Prostate gland (tissue), 2 donors: ENCODE measurements around the gene FGD5. TPM values are rescaled to one million over a fixed set of nuclear protein-coding genes. Genes with fewer than 3 reads are reported as not detected.

Experiments used
- DNase-seq: peaks from one replicate; pipeline ENCODE4 v3.0.0-alpha.2; 2019; ENCODE audit warnings: low spot score
- H3K27ac ChIP-seq, 2 donors: fragments of 200-600 bp; sonication (generic); 2 replicates each; pipeline ENCODE4 v1.5.1; 2017 to 2019
- H3K27me3 ChIP-seq: fragments of 200-600 bp; sonication (generic); replicated peaks from 2 replicates; pipeline ENCODE4 v1.5.1; 2019; ENCODE audit not compliant: insufficient read depth
- H3K36me3 ChIP-seq, 2 donors: fragments of 200-600 bp; sonication (generic); 1 replicate in 1 of 2; 2 replicates in 1 of 2; pipeline versions ENCODE4 v1.5.1 to v1.8.1; 2017 to 2019
- H3K4me1 ChIP-seq: fragments of 200-600 bp; sonication (generic); replicated peaks from 2 replicates; pipeline ENCODE4 v1.5.1; 2019
- H3K4me3 ChIP-seq, 2 donors: fragments of 200-600 bp; sonication (generic); 2 replicates each; pipeline ENCODE4 v1.5.1; 2017 to 2019
- H3K9me3 ChIP-seq: fragments of 200-600 bp; sonication (generic); 2 replicates; pipeline ENCODE4 v1.5.1; 2017
- CTCF ChIP-seq, 4 experiments: fragments of 200-600 bp in 2 of 4; fragments of 450-650 bp in 2 of 4; sonication (generic) in 2 of 4; IDR thresholded peaks; 1 replicate in 3 of 4; 2 replicates in 1 of 4; pipeline ENCODE4 v1.5.1; 2016 to 2019; ENCODE audit warnings: antibody characterized with exemption in 4 of 4, mild to moderate bottlenecking in 2 of 4, moderate library complexity in 2 of 4
- POLR2A ChIP-seq: fragments of 450-650 bp; IDR thresholded peaks from one replicate; pipeline ENCODE4 v1.6.1; 2016; ENCODE audit warnings: antibody characterized with exemption, mild to moderate bottlenecking
- POLR2AphosphoS5 ChIP-seq: sonication (generic); formaldehyde crosslinking; IDR thresholded peaks from one replicate; pipeline ENCODE4 v1.6.1; 2017; ENCODE audit warnings: antibody characterized with exemption
- WGBS: methylation state at CpG from one replicate; pipeline ENCODE4 v1.1.5; 2018; 5-methylcytosine and 5-hydroxymethylcytosine counted together
- intact Hi-C: fragments of 100-400 bp; cut with DNase I; formaldehyde crosslinking; loops from one replicate; pipeline ENCODE4 v1.14.2; 2022
- total RNA-seq, 2 donors: library from RNA; depleted of rRNA; stranded (reverse); fragments of >200 nt; gene quantifications; one replicate each; pipeline ENCODE4 v1.1.0, GENCODE V29; 2016

Gene FGD5
- total RNA-seq, 2 donors from 2014 or later, result 4.5 to 15.8 TPM

GRCh38 chr3:14879211-14879874 lies 60.6 kb downstream of the FGD5 start:
- 40% methylated on average over 12 of the region's 12 CpGs for WGBS
- Histone ChIP-seq H3K27me3 (no peaks in the 10 kb centered on the region), H3K27ac (no peak overlapping the region), H3K4me1 (no peaks in the 10 kb centered on the region), H3K4me3 (no peak overlapping the region), H3K36me3 (no peaks in the 10 kb centered on the region), H3K9me3 (no peaks in the 10 kb centered on the region)
- intact Hi-C loops, result no loop called here
- no peak for DNase-seq
- TF ChIP-seq POLR2AphosphoS5 (no peak), POLR2A (no peak), CTCF (IDR thresholded peaks at IDR 0.05) (no peak)

GRCh38 chr3:14880447-14881106 lies 61.8 kb downstream of the FGD5 start:
- no peak for DNase-seq
- intact Hi-C loops, result no loop called here
- no peak overlapping the region for H3K4me3 ChIP-seq
- H3K27me3 ChIP-seq, result no peaks in the 10 kb centered on the region
- H3K9me3 ChIP-seq, result no peaks in the 10 kb centered on the region
- H3K27ac ChIP-seq, result no peak overlapping the region
- TF ChIP-seq CTCF (IDR thresholded peaks at IDR 0.05), result no peak
- no peak for TF ChIP-seq POLR2A
- TF ChIP-seq POLR2AphosphoS5, result no peak
- H3K4me1 ChIP-seq, result no peaks in the 10 kb centered on the region
- WGBS, result 88% methylated on average over 10 of the region's 10 CpGs
- no peaks in the 10 kb centered on the region for H3K36me3 ChIP-seq

- no peak for DNase-seq
- intact Hi-C loops, result no loop called here
- Histone ChIP-seq H3K4me1 (no peaks in the 10 kb centered on the region), H3K36me3 (no peaks in the 10 kb centered on the region), H3K9me3 (no peaks in the 10 kb centered on the region), H3K4me3 (no peak overlapping the region), H3K27me3 (no peaks in the 10 kb centered on the region), H3K27ac (no peak overlapping the region)
- WGBS, result 96% methylated on average over 5 of the region's 5 CpGs
- no peak for TF ChIP-seq POLR2A
- no peak for TF ChIP-seq CTCF (IDR thresholded peaks at IDR 0.05)
- TF ChIP-seq POLR2AphosphoS5, result no peak
These were observed 64.5 kb downstream of the FGD5 start for GRCh38 chr3:14883226-14883625.

- Histone ChIP-seq H3K4me3 (no peak overlapping the region), H3K27ac (no peak overlapping the region), H3K36me3 (no peaks in the 10 kb centered on the region), H3K27me3 (no peaks in the 10 kb centered on the region), H3K9me3 (no peaks in the 10 kb centered on the region), H3K4me1 (no peaks in the 10 kb centered on the region)
- no peak for DNase-seq
- WGBS, result 79% methylated on average over 11 of the region's 11 CpGs
- intact Hi-C loops, result no loop called here
- TF ChIP-seq POLR2A, result no peak
- no peak for TF ChIP-seq CTCF (IDR thresholded peaks at IDR 0.05)
- TF ChIP-seq POLR2AphosphoS5, result no peak
These were observed 65.9 kb downstream of the FGD5 start for GRCh38 chr3:14884665-14885064.

- Histone ChIP-seq H3K27me3 (no peaks in the 10 kb centered on the region), H3K4me1 (no peaks in the 10 kb centered on the region), H3K27ac (no peak overlapping the region), H3K9me3 (no peaks in the 10 kb centered on the region), H3K4me3 (no peak overlapping the region), H3K36me3 (no peaks in the 10 kb centered on the region)
- 79% methylated on average over 13 of the region's 13 CpGs for WGBS
- no peak for DNase-seq
- intact Hi-C loops, result no loop called here
- TF ChIP-seq POLR2A (no peak), CTCF (IDR thresholded peaks at IDR 0.05) (no peak), POLR2AphosphoS5 (no peak)
These were observed 66.5 kb downstream of the FGD5 start for GRCh38 chr3:14885307-14885706.
